ENCODE measurements around the gene GRPEL1. TPM values are rescaled to one million over a fixed set of nuclear protein-coding genes. Genes with fewer than 3 reads are reported as not detected.

The GRPEL1 gene
- total and polyA plus RNA-seq, 2 of the 8 experiments (the other 6 are each of a cell fraction or from before 2014, with no cell fraction given): 13.5 to 39.9 TPM

GRCh38 chr4:7083597-7084563 is 16.0 kb upstream of the GRPEL1 start:
- Histone ChIP-seq H3K4ac (replicated peaks; ENCODE audit: insufficient read length, low read depth, low read length) (no peak overlapping the region), H3K23me2 (ENCODE audit: low read depth, low read length) (no peaks in the 10 kb centered on the region), H3K27ac (ENCODE audit: low read depth, low read length) (no peak overlapping the region), H3K79me1 (ENCODE audit: low read depth, low read length) (no peaks in the 10 kb centered on the region), H2BK120ac (replicated peaks; ENCODE audit: low read depth, low read length) (no peak overlapping the region), H4K8ac (ENCODE audit: extremely low read depth, insufficient read depth, low read length) (peak overlapping the region; percentile 57; the same call in 1 of the 2 replicates), H4K20me1 (replicated peaks in 1 of 2; ENCODE audit: control insufficient read depth in 1 of 2, insufficient read depth in 2 of 2, low read length in 2 of 2) (no peaks in the 10 kb centered on the region), H2BK12ac (ENCODE audit: low read depth, low read length) (no peak overlapping the region), H4K5ac (ENCODE audit: insufficient read length, low read depth, low read length) (no peak overlapping the region), H2BK15ac (ENCODE audit: low read length) (no peak overlapping the region), H2BK5ac (ENCODE audit: low read depth, low read length) (no peak overlapping the region), H4K91ac (replicated peaks; ENCODE audit: insufficient read length, low read length) (no peak overlapping the region), H3K27me3 (replicated peaks in 1 of 4; ENCODE audit: control insufficient read depth in 3 of 4, extremely low read depth in 1 of 4, insufficient read depth in 3 of 4, low read length in 3 of 4) (peaks cover 2 to 32% (median 19%) of the 10 kb centered on the region in 4 experiments), H3K18ac (ENCODE audit: extremely low read depth, low read length) (no peak overlapping the region), H3K4me1 (replicated peaks in 1 of 4; ENCODE audit: control insufficient read depth in 3 of 4, insufficient read depth in 4 of 4, low read length in 3 of 4) (no peaks in the 10 kb centered on the region; a peak in 1 of 7 replicates), H3K4me2 (ENCODE audit: insufficient read depth in 1 of 2, low read depth in 2 of 2, low read length in 2 of 2) (no peak overlapping the region; a peak in 1 of 4 replicates), H3K56ac (replicated peaks; ENCODE audit: insufficient read length, low read depth, low read length) (no peak overlapping the region), H2AK5ac (ENCODE audit: low read depth, low read length) (no peak overlapping the region), H3K4me3 (ENCODE audit: extremely low read depth in 1 of 4, insufficient read depth in 2 of 4, low read depth in 3 of 4, low read length in 4 of 4) (no peak overlapping the region), H3K79me2 (ENCODE audit: control insufficient read depth in 1 of 2, insufficient read depth in 2 of 2, low read length in 2 of 2) (no peaks in the 10 kb centered on the region), H2AFZ (ENCODE audit: low read length) (no peak overlapping the region), H3K14ac (ENCODE audit: insufficient read length) (no peak overlapping the region), H2BK20ac (ENCODE audit: low read length) (no peak overlapping the region), H3K9me3 (ENCODE audit: insufficient read depth in 2 of 2, low read depth in 1 of 2, low read length in 1 of 2) (peaks cover 5 to 6% of the 10 kb centered on the region in 2 experiments; a peak in 2 of 4 replicates), H3K23ac (ENCODE audit: insufficient read length) (no peak overlapping the region), H3K36me3 (ENCODE audit: control insufficient read depth in 2 of 4, insufficient read depth in 4 of 4, low read length in 3 of 4) (no peaks in the 10 kb centered on the region), H3K9ac (replicated peaks in 1 of 4; ENCODE audit: extremely low read depth in 1 of 4, low read depth in 3 of 4, low read length in 3 of 4) (no peak overlapping the region)
- DNase-seq (ENCODE audit: low read depth in 1 of 2, low spot score in 2 of 2) (no peak), FAIRE-seq (no peak)
- POLR2A ChIA-PET (ENCODE audit: partially characterized antibody): interaction anchor here (0.7 to 1.3 kb wide), 2 partner anchors 15 to 16 kb away, joined by 3 to 4 read pairs; partner anchors contain the start of gene GRPEL1
- CTCF ChIA-PET (ENCODE audit: partially characterized antibody): interaction anchor here (0.6 to 10.4 kb wide), 18 partner anchors 11 to 985 kb away, joined by 3 to 90 read pairs (median 4); partner anchors contain the start of genes GRPEL1 and TADA2B
- TF ChIP-seq EP300 (IDR thresholded peaks at IDR 0.05; ENCODE audit: borderline replicate concordance in 1 of 2, low read depth in 2 of 2, low read length in 2 of 2) (no peak), CTBP2 (IDR thresholded peaks at IDR 0.05; ENCODE audit: borderline replicate concordance, insufficient read depth, insufficient read length, low read length) (no peak), BCL11A (IDR thresholded peaks at IDR 0.05; ENCODE audit: low read depth in 2 of 2, low read length in 2 of 2) (no peak), CBX5 (IDR thresholded peaks at IDR 0.05; ENCODE audit: low read depth, low read length) (no peak), SP1 (IDR thresholded peaks at IDR 0.05; ENCODE audit: low read depth, low read length) (no peak), CHD1 (IDR thresholded peaks at IDR 0.05; ENCODE audit: low read depth, low read length) (no peak), NRF1 (IDR thresholded peaks at IDR 0.05; ENCODE audit: low read depth, low read length) (no peak), RFX5 (IDR thresholded peaks at IDR 0.05; ENCODE audit: borderline replicate concordance, low read depth, low read length) (no peak), JUND (IDR thresholded peaks at IDR 0.05; ENCODE audit: low read length) (no peak), TAF7 (optimal IDR thresholded peaks at IDR 0.05; ENCODE audit: borderline replicate concordance, low read depth, low read length) (no peak)
- WGBS, 2 experiments (ENCODE audit: extremely low coverage in 1 of 2, insufficient coverage in 1 of 2, insufficient read length in 1 of 2, insufficient replicate concordance in 2 of 2, low coverage in 1 of 2, low lambda C conversion rate in 2 of 2, missing lambda C conversion rate in 1 of 2): 77% methylated on average over 9 of the region's 9 CpGs; no CpG with 5 or more reads in 1 of the 2 experiments
